HG03103 (cell line): ENCODE results near the gene ARHGEF12.

Experiments used
- ATAC-seq: cut with Tn5 transposase; IDR thresholded peaks from one replicate; pipeline ENCODE4 v1.9.1; 2021; ENCODE audit warnings: low read depth; ENCODE audit not compliant: unreplicated experiment

ARHGEF12 gene

GRCh38 chr11:120527111-120527761, 191.0 kb downstream of the ARHGEF12 start:
- ATAC-seq = no peak

GRCh38 chr11:120528749-120529148, 192.5 kb downstream of the ARHGEF12 start:
- no peak for ATAC-seq

GRCh38 chr11:120529214-120529613, 193.0 kb downstream of the ARHGEF12 start:
- ATAC-seq = no peak

- ATAC-seq = no peak
Observed at GRCh38 chr11:120529911-120530310, 193.7 kb downstream of the ARHGEF12 start.

- ATAC-seq = no peak
Observed at GRCh38 chr11:120532082-120532831, 196.0 kb downstream of the ARHGEF12 start.

- ATAC-seq = no peak
Observed at GRCh38 chr11:120532832-120533196, 196.6 kb downstream of the ARHGEF12 start.

GRCh38 chr11:120536091-120536796, 200.0 kb downstream of the ARHGEF12 start:
- ATAC-seq = no peak

- no peak for ATAC-seq
Observed at GRCh38 chr11:120536797-120537169, 200.6 kb downstream of the ARHGEF12 start.

GRCh38 chr11:120537996-120538395, 201.8 kb downstream of the ARHGEF12 start:
- no peak for ATAC-seq

GRCh38 chr11:120538707-120539106, 202.5 kb downstream of the ARHGEF12 start:
- ATAC-seq = no peak
